HEK293 (cell line): ENCODE data around the gene FHDC1.

Experiments used
- MEIS1 ChIP-seq: sonication (generic); formaldehyde crosslinking; IDR thresholded peaks from 2 replicates; pipeline ENCODE4 v1.8.1; 2022; ENCODE audit warnings: missing genetic modification reagents, mild to moderate bottlenecking, borderline replicate concordance
- ZNF138 ChIP-seq: fragments of 450-650 bp; formaldehyde crosslinking; IDR thresholded peaks from 2 replicates; pipeline ENCODE4 v1.5.1; 2016; ENCODE audit warnings: missing biosample characterization, missing genetic modification characterization, borderline replicate concordance
- ZNF214 ChIP-seq: fragments of 450-650 bp; formaldehyde crosslinking; IDR thresholded peaks from 2 replicates; pipeline ENCODE4 v1.5.1; 2017; ENCODE audit warnings: missing biosample characterization, mild to moderate bottlenecking, missing genetic modification characterization, borderline replicate concordance
- ZNF324 ChIP-seq: fragments of 450-650 bp; formaldehyde crosslinking; IDR thresholded peaks from 2 replicates; pipeline ENCODE4 v1.5.1; 2016; ENCODE audit warnings: missing biosample characterization, missing genetic modification characterization
- TF ChIP-seq, protein P1 (sequence below): fragments of 450-650 bp; formaldehyde crosslinking; IDR thresholded peaks from 2 replicates; pipeline ENCODE4 v1.5.1; 2016; ENCODE audit warnings: missing biosample characterization, missing genetic modification characterization

DNA sequence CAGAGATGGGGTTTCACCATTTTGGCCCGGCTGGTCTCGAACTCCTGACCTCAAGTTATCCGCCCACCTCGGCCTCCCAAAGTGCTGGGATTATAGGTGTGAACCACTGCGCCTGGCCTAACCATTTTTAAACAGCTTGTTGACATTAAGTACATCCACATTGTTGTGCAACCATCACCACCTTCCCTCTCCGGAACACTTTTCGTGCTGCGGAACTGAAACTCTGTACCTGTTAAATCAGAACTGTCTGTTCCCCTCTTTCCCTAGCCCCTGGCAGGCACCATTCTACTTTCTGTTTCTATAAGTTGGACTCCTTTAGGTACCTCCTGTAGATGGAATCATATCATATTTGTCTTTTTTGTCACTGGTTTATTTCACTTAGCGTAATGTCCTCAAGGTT, 9.5 kb downstream of the FHDC1 start:
- no peak for TF ChIP-seq ZNF138
- TF ChIP-seq ZNF214 (tag by site-specific recombination): no peak
- TF ChIP-seq MEIS1 (CRISPR knock-in tag): no peak
- no peak for TF ChIP-seq ZNF324 (tag by site-specific recombination)
- TF ChIP-seq, protein P1, sequence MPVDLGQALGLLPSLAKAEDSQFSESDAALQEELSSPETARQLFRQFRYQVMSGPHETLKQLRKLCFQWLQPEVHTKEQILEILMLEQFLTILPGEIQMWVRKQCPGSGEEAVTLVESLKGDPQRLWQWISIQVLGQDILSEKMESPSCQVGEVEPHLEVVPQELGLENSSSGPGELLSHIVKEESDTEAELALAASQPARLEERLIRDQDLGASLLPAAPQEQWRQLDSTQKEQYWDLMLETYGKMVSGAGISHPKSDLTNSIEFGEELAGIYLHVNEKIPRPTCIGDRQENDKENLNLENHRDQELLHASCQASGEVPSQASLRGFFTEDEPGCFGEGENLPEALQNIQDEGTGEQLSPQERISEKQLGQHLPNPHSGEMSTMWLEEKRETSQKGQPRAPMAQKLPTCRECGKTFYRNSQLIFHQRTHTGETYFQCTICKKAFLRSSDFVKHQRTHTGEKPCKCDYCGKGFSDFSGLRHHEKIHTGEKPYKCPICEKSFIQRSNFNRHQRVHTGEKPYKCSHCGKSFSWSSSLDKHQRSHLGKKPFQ (tag by site-specific recombination): no peak
